PC-3 (cell line): ENCODE measurements around the gene MT1M. TPM values are rescaled to one million over a fixed set of nuclear protein-coding genes. Genes with fewer than 3 reads are reported as not detected.

ENCODE experiments used
- ATAC-seq: fragments of 200-7000 bp; cut with Tn5 transposase; 2 replicates; pipeline ENCODE4 v1.9.1; 2020; ENCODE audit warnings: mild to moderate bottlenecking, moderate library complexity
- BruUV-seq: library from RNA; stranded (reverse); fragments of 400-500 nt; replicated peaks from 2 replicates; lab custom pipeline; 2021; lab: Mats Ljungman, UMichigan
- CTCF ChIA-PET: fragments of 300-600 bp; sonication (Branson Sonifier 250); formaldehyde crosslinking; loops from one replicate; lab custom pipeline; 2022; ENCODE audit warnings: antibody characterized with exemption; lab: Charles Lee
- POLR2A ChIA-PET: fragments of 300-600 bp; sonication (Branson Sonifier 250); formaldehyde crosslinking; loops from one replicate; lab custom pipeline; 2022; ENCODE audit warnings: antibody characterized with exemption; ENCODE audit not compliant: unreplicated experiment; lab: Charles Lee
- DNase-seq: peaks from one replicate; pipeline ENCODE4 v3.0.0-alpha.2; 2015
- H2AFZ ChIP-seq: fragments of 300-600 bp; sonication (generic); 2 replicates; pipeline ENCODE4 v1.6.0; 2016; ENCODE audit warnings: antibody characterized with exemption, low read length
- H3F3A ChIP-seq: fragments of 300-600 bp; sonication (generic); one replicate; pipeline ENCODE4 v1.6.0; 2017; ENCODE audit warnings: antibody characterized with exemption, low read length, control low read depth, mild to moderate bottlenecking; ENCODE audit not compliant: unreplicated experiment
- H3K27ac ChIP-seq: fragments of 300-600 bp; sonication (generic); 2 replicates; pipeline ENCODE4 v1.5.1; 2016; ENCODE audit warnings: mild to moderate bottlenecking, low read length
- H3K27me3 ChIP-seq: fragments of 300-600 bp; sonication (generic); 2 replicates; pipeline ENCODE4 v1.6.1; 2016; ENCODE audit warnings: low read length, mixed read lengths
- H3K36me3 ChIP-seq: fragments of 300-600 bp; sonication (generic); 2 replicates; pipeline ENCODE4 v1.6.1; 2016; ENCODE audit warnings: low read depth, mixed run types, low read length, mixed read lengths
- H3K4me1 ChIP-seq: fragments of 300-600 bp; sonication (generic); 2 replicates; pipeline ENCODE4 v1.5.1; 2016; ENCODE audit warnings: low read length; ENCODE audit not compliant: insufficient read depth
- H3K4me2 ChIP-seq: fragments of 300-600 bp; sonication (generic); 2 replicates; pipeline ENCODE4 v1.6.0; 2016; ENCODE audit warnings: low read length
- H3K4me3 ChIP-seq: fragments of 300-600 bp; sonication (generic); 2 replicates; pipeline ENCODE4 v1.5.1; 2016; ENCODE audit warnings: mild to moderate bottlenecking, low read length, mixed read lengths
- H3K79me2 ChIP-seq: fragments of 300-600 bp; sonication (generic); 2 replicates; pipeline ENCODE4 v1.6.1; 2017; ENCODE audit warnings: low read length, mixed read lengths
- H3K9ac ChIP-seq: fragments of 300-600 bp; sonication (generic); 2 replicates; pipeline ENCODE4 v1.6.0; 2016; ENCODE audit warnings: mild to moderate bottlenecking, low read length
- H3K9me2 ChIP-seq: fragments of 300-600 bp; sonication (generic); replicated peaks from 2 replicates; pipeline ENCODE4 v1.6.1; 2016; ENCODE audit warnings: mixed run types, low read length, mixed read lengths
- H3K9me3 ChIP-seq: fragments of 300-600 bp; sonication (generic); 2 replicates; pipeline ENCODE4 v1.6.1; 2016; ENCODE audit warnings: low read length, mixed read lengths
- H4K20me1 ChIP-seq: fragments of 300-600 bp; sonication (generic); 2 replicates; pipeline ENCODE4 v1.6.1; 2016; ENCODE audit warnings: low read length, mixed read lengths
- EZH2 ChIP-seq: fragments of 300-600 bp; sonication (generic); IDR thresholded peaks from one replicate; pipeline ENCODE4 v1.6.1; 2017; ENCODE audit warnings: antibody characterized with exemption, mild to moderate bottlenecking, low read length; ENCODE audit not compliant: unreplicated experiment
- EZH2phosphoT487 ChIP-seq: fragments of 300-600 bp; sonication (generic); IDR thresholded peaks from 2 replicates; pipeline ENCODE4 v1.6.1; 2018; ENCODE audit warnings: mild to moderate bottlenecking, antibody characterized with exemption, low read length, borderline replicate concordance
- intact Hi-C: fragments of 100-400 bp; cut with micrococcal nuclease; formaldehyde crosslinking; loops from 2 replicates; pipeline ENCODE4 v1.9.0; 2023
- total RNA-seq: library from RNA; depleted of rRNA; stranded (reverse); fragments of >200 nt; gene quantifications from 2 replicates; pipeline ENCODE4 v1.2.3, GENCODE V29; 2014
- TF ChIP-seq, protein P1 (sequence below): fragments of 300-600 bp; sonication (generic); conservative IDR thresholded peaks from 2 replicates; pipeline ENCODE4 v1.5.1; 2017; ENCODE audit warnings: antibody characterized with exemption, low read depth, mild to moderate bottlenecking, low read length

Gene MT1M
- total RNA-seq, 1 experiment from 2014 or later = 1.5 TPM

DNA sequence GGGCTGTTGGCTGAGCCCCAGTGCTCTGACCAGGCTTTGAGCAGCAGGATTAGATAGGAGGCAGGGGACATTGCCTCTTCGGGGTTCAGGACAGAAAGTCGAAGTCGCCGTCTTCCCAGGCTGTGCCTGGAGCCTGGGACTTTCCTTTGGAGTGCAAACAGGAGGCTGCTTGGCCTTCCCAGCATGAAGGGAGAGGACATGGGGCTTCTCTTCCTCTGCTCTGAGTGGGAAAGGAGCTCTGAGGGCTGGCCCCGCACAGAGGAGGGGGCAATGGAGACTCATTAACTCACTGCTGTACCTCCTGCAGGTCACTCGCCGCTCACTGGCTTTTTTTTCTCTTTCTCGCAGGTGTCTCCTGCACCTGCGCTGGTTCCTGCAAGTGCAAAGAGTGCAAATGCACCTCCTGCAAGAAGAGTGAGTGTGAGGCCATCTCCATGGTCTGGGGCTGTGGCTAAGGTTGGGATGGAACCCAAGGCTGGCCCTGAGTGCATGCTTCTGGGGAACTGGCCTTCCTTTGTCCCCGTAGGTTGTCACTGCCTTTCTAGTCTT, 25.9 kb downstream of the MT1M start:
- H2AFZ ChIP-seq = peak overlapping the region; percentile 94
- DNase-seq = no peak
- no peaks in the 10 kb centered on the region for H3K79me2 ChIP-seq
- ChIA-PET POLR2A (no interaction called here), CTCF (interaction anchor here (0.6 kb wide), 1 partner anchor 207 kb away, joined by 3 read pairs; the partner anchor contains the start of genes NUDT21 and OGFOD1)
- H3K9ac ChIP-seq = peak overlapping the region; percentile 51; the same call in 1 of the 2 replicates
- H3K27ac ChIP-seq = no peak overlapping the region
- peaks cover 9% of the 10 kb centered on the region; the same call in 1 of the 2 replicates for H3K4me1 ChIP-seq
- H3K9me2 ChIP-seq = no peaks in the 10 kb centered on the region
- peak overlapping the region; percentile 98 for H3K4me2 ChIP-seq
- H3K4me3 ChIP-seq = peak overlapping the region; percentile 83
- H3K27me3 ChIP-seq = no peaks in the 10 kb centered on the region
- H3K9me3 ChIP-seq = no peaks in the 10 kb centered on the region
- no peaks in the 10 kb centered on the region for H3K36me3 ChIP-seq
- no peaks in the 10 kb centered on the region for H3F3A ChIP-seq
- H4K20me1 ChIP-seq = no peaks in the 10 kb centered on the region
- intact Hi-C loops = loop anchor here (10.0 kb wide), 1 partner anchor 54 kb away; the partner anchor contains the start of gene MT2A
- no peak for ATAC-seq
- no TSS peak for BruUV-seq
- TF ChIP-seq, protein P1, sequence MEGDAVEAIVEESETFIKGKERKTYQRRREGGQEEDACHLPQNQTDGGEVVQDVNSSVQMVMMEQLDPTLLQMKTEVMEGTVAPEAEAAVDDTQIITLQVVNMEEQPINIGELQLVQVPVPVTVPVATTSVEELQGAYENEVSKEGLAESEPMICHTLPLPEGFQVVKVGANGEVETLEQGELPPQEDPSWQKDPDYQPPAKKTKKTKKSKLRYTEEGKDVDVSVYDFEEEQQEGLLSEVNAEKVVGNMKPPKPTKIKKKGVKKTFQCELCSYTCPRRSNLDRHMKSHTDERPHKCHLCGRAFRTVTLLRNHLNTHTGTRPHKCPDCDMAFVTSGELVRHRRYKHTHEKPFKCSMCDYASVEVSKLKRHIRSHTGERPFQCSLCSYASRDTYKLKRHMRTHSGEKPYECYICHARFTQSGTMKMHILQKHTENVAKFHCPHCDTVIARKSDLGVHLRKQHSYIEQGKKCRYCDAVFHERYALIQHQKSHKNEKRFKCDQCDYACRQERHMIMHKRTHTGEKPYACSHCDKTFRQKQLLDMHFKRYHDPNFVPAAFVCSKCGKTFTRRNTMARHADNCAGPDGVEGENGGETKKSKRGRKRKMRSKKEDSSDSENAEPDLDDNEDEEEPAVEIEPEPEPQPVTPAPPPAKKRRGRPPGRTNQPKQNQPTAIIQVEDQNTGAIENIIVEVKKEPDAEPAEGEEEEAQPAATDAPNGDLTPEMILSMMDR = no peak
- TF ChIP-seq EZH2phosphoT487 = no peak
- TF ChIP-seq EZH2 = no peak

DNA sequence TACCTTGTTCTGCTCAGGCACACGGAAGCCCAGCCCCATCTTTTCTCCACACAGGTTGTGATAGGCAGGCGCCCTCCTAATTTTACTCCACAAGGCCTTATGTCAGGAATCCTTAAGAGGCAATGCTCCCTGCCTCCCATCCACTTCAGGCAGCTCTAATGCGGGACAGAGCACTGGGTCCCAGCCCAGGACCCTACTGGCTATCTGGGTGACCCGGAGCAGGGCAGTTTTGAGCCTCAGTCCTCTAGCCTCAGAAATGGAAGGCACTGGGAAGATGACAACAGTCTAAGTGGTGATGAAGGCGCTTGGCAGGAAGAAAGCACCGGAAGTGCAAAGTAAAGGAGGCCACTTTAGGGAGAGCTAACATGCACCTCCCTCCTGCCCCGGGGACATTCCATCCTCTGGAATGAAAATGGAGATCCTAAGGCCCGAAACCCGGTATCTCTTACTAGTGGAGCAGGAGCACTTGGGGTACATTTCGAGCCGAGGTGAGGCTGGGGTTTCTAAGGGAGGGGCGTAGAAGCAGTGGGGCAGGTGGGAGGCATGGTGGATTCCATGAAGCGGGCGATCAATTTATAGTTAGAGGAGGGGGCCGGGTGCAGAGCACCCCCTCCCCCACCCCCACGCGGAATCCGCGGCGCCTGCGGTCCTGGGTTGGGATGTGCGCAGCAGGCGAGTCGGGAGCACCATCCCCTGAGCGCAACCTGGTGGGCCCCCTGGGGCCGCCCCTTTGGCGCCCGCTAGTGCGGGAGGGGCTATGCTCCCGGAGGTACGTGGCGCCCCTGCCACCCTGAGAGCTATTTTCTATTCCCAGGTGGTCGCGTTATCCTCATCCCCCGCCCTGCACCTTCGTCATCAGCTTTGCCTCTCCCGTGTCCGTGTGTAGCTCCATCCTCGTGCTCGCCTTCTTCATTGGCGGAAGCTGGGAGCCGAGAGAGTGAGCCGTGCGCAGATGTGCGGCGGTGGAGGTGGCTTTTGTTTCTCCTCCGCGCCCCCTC, 30.2 kb downstream of the MT1M start:
- Histone ChIP-seq H3K27ac (no peak overlapping the region), H3K4me3 (no peak overlapping the region), H4K20me1 (no peaks in the 10 kb centered on the region), H3K27me3 (no peaks in the 10 kb centered on the region), H3F3A (no peaks in the 10 kb centered on the region), H3K4me1 (peaks cover 6% of the 10 kb centered on the region; the same call in 1 of the 2 replicates), H3K36me3 (no peaks in the 10 kb centered on the region), H3K9ac (no peak overlapping the region), H3K79me2 (no peaks in the 10 kb centered on the region), H2AFZ (no peak overlapping the region), H3K9me2 (no peaks in the 10 kb centered on the region), H3K4me2 (no peak overlapping the region), H3K9me3 (no peaks in the 10 kb centered on the region)
- TF ChIP-seq EZH2phosphoT487 (no peak), EZH2 (no peak)
- TF ChIP-seq, protein P1 = no peak
- intact Hi-C loops = no loop called here
- BruUV-seq = no TSS peak
- no peak for ATAC-seq
- DNase-seq = no peak
- ChIA-PET POLR2A (interaction anchor here (0.6 kb wide), 1 partner anchor 1489 kb away, joined by 21 read pairs; no protein-coding TSS in a partner anchor), CTCF (no interaction called here)
